ENCODE results near the gene TNP2. TPM values are rescaled to one million over a fixed set of nuclear protein-coding genes. Genes with fewer than 3 reads are reported as not detected.

Gene TNP2
- total RNA-seq, 1 donor from 2014 or later, result not detected

DNA sequence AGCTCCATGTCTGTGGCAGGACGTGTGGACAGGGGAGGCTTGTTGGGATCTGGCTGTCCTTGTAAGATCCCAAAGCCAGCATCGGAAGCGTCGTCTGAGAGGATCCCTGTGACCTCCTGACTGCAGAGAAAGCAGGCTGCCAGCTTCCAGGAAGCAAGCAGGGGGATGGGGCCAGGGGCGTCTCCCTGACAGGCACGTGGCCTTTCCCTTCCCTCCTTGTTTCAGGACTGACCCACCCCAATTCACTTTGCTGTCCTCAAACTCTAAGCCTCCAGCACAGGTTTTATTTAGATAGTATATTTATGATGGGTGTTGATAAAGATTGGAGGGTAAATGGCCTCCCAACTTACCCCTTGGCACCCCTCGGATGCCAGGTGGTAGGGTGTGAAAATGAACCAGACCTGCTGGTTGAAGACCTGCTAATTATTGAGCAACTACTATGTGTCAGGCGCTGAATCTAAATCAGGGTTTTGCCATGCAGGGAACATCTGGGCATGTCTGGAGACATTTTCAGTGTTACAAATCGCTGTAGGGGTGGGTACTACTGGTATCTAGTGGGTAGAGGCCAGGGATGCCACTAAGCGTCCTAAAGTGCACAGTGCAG is 37.7 kb downstream of the TNP2 start:
- Mint-ChIP-seq H3K27me3 (ENCODE audit: unreplicated experiment) (peaks cover 4% of the 10 kb centered on the region), H3K27ac (ENCODE audit: unreplicated experiment) (no peak overlapping the region), H3K36me3 (ENCODE audit: unreplicated experiment) (no peaks in the 10 kb centered on the region), H3K4me1 (ENCODE audit: unreplicated experiment) (no peaks in the 10 kb centered on the region), H3K4me3 (ENCODE audit: unreplicated experiment) (no peak overlapping the region), H3K9me3 (ENCODE audit: unreplicated experiment) (no peaks in the 10 kb centered on the region)
- DNase-seq (ENCODE audit: extremely low spot score, unreplicated experiment), result no peak
- TF ChIP-seq, protein P1, sequence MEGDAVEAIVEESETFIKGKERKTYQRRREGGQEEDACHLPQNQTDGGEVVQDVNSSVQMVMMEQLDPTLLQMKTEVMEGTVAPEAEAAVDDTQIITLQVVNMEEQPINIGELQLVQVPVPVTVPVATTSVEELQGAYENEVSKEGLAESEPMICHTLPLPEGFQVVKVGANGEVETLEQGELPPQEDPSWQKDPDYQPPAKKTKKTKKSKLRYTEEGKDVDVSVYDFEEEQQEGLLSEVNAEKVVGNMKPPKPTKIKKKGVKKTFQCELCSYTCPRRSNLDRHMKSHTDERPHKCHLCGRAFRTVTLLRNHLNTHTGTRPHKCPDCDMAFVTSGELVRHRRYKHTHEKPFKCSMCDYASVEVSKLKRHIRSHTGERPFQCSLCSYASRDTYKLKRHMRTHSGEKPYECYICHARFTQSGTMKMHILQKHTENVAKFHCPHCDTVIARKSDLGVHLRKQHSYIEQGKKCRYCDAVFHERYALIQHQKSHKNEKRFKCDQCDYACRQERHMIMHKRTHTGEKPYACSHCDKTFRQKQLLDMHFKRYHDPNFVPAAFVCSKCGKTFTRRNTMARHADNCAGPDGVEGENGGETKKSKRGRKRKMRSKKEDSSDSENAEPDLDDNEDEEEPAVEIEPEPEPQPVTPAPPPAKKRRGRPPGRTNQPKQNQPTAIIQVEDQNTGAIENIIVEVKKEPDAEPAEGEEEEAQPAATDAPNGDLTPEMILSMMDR (IDR thresholded peaks at IDR 0.05), result no peak

DNA sequence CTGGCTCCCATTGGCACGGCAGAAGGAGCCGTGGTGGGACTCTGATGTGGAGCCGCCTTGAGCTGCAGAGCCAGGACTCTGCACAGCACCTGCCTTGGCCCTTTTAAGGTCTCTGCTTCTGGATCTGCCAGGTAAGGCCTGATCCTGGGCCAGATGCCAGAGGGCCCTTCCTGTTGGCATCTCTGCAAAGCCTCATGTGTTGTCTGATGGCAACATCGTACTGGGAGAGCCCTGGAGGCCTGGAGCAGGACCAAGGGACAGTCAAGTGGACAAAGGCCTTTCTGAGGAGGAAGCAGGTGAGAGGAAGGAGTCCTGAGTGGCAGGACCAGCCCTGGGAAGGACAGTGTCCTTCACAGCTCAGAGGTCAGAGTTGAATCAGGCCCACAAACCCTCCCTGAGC is 39.2 kb downstream of the TNP2 start:
- Mint-ChIP-seq H3K4me3 (ENCODE audit: unreplicated experiment) (no peak overlapping the region), H3K36me3 (ENCODE audit: unreplicated experiment) (no peaks in the 10 kb centered on the region), H3K4me1 (ENCODE audit: unreplicated experiment) (peaks cover under 1% of the 10 kb centered on the region), H3K27ac (ENCODE audit: unreplicated experiment) (no peak overlapping the region), H3K9me3 (ENCODE audit: unreplicated experiment) (no peaks in the 10 kb centered on the region), H3K27me3 (ENCODE audit: unreplicated experiment) (peaks cover 4% of the 10 kb centered on the region)
- DNase-seq (ENCODE audit: extremely low spot score, unreplicated experiment), result no peak
- TF ChIP-seq, protein P1 (IDR thresholded peaks at IDR 0.05), result no peak

DNA sequence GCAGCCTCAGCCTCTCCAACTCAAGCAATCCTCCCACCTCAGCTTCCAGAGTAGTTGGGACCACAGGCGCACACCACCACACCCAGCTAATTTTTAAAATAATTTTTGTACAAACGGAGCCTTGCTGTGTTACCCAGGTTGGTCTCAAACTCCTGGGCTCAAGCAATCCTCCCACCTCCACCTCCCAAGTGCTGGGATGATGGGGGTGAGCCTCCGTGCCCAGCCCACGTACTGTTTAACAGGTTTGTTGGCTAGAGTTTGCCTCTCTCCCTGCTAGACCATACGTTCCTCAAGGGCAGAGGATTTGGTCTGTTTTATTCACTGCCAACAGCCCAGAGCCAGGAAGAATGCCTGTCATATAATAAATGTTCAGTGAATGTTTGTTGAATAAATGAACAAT is 39.7 kb downstream of the TNP2 start:
- peaks cover 5% of the 10 kb centered on the region for H3K4me1 Mint-ChIP-seq (ENCODE audit: unreplicated experiment)
- no peaks in the 10 kb centered on the region for H3K36me3 Mint-ChIP-seq (ENCODE audit: unreplicated experiment)
- TF ChIP-seq, protein P1 (IDR thresholded peaks at IDR 0.05), result no peak
- H3K4me3 Mint-ChIP-seq (ENCODE audit: unreplicated experiment), result no peak overlapping the region
- no peak for DNase-seq (ENCODE audit: extremely low spot score, unreplicated experiment)
- no peaks in the 10 kb centered on the region for H3K9me3 Mint-ChIP-seq (ENCODE audit: unreplicated experiment)
- H3K27ac Mint-ChIP-seq (ENCODE audit: unreplicated experiment), result no peak overlapping the region
- H3K27me3 Mint-ChIP-seq (ENCODE audit: unreplicated experiment), result peaks cover 4% of the 10 kb centered on the region

DNA sequence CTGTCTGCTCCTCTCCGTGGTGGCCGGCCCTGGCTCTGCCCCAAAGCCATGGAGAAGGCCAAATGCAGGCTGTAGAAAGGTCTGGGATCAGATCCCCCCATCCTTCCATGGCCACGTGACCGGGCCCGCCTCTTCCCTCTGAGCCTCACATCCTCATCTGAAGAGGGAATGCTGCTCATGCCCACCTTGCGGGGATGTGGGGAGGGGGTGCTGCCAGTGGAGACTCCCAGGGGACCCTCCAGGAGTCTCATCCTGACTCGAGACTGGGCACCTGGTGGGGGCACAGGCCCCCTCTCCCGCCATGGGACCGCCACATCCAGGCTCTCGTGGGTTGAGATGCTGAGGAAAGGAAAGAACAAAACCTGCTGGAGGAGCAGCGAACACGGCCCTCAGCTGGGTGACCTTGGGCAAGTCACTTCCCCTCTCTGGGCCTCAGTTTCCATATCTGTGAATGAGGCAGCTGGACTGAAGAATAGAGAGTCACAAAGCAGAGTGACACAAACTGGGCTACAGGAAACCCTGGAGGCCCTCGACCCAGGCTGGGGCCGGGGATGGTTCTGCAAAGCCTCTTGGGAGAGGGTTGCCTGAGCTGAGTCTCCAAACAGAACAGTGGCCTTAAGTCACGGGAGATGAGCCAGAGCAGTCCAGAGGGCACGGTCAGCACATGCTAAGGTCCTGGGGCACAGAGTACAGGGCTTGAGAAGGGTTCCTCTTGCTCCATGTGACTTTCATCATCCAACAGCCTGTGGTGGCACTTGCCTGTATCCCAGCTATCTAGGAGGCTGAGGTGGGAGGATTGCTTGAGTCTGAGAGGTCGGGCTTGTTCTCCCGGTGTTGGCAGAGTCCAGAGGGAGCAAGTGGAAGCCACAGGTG is 43.2 kb downstream of the TNP2 start:
- Mint-ChIP-seq H3K9me3 (ENCODE audit: unreplicated experiment) (no peaks in the 10 kb centered on the region), H3K27ac (ENCODE audit: unreplicated experiment) (no peak overlapping the region), H3K4me1 (ENCODE audit: unreplicated experiment) (peaks cover 8% of the 10 kb centered on the region), H3K36me3 (ENCODE audit: unreplicated experiment) (no peaks in the 10 kb centered on the region), H3K4me3 (ENCODE audit: unreplicated experiment) (no peak overlapping the region), H3K27me3 (ENCODE audit: unreplicated experiment) (peaks cover 2% of the 10 kb centered on the region)
- TF ChIP-seq, protein P1 (IDR thresholded peaks at IDR 0.05), result no peak
- no peak for DNase-seq (ENCODE audit: extremely low spot score, unreplicated experiment)
